ENCODE results near the gene SH3RF1. TPM values are rescaled to one million over a fixed set of nuclear protein-coding genes. Genes with fewer than 3 reads are reported as not detected.

Gene SH3RF1
- total RNA-seq, 1 experiment from 2014 or later: 15.3 TPM

- H3K4me1 ChIP-seq (ENCODE audit: insufficient read depth, low read length): no peaks in the 10 kb centered on the region
- peaks cover 0 to 3% of the 10 kb centered on the region in 2 experiments; a peak in 2 of 4 replicates for H3K4me1 Mint-ChIP-seq
- H3K79me2 ChIP-seq (ENCODE audit: insufficient read depth, low read length): no peaks in the 10 kb centered on the region
- H4K91ac ChIP-seq (ENCODE audit: insufficient read length, low read depth, low read length): no peak overlapping the region
- H3K9ac ChIP-seq (ENCODE audit: extremely low read depth, insufficient read length, low read length): no peak overlapping the region
- H3K27me3 ChIP-seq (ENCODE audit: insufficient read depth, low read length): no peaks in the 10 kb centered on the region
- H4K5ac ChIP-seq (ENCODE audit: insufficient read length, low read depth, low read length): no peak overlapping the region
- H3K9me3 Mint-ChIP-seq: no peaks in the 10 kb centered on the region
- H3K27ac ChIP-seq (ENCODE audit: insufficient read length, low read depth, low read length): no peak overlapping the region
- no peaks in the 10 kb centered on the region for H4K20me1 ChIP-seq (ENCODE audit: control insufficient read depth, insufficient read depth, insufficient read length)
- H3K4ac ChIP-seq (ENCODE audit: low read depth, low read length): no peak overlapping the region
- H2AK5ac ChIP-seq (ENCODE audit: insufficient read length, low read length): no peak overlapping the region
- H3K79me1 ChIP-seq (ENCODE audit: insufficient read depth, low read depth, low read length, poor library complexity, severe bottlenecking): no peaks in the 10 kb centered on the region
- no peak overlapping the region for H3T11ph ChIP-seq (ENCODE audit: low read length)
- no peak overlapping the region for H3K14ac ChIP-seq (ENCODE audit: insufficient read depth, low read length)
- H3K4me2 ChIP-seq (ENCODE audit: insufficient read depth, insufficient read length, low read length): no peak overlapping the region
- no peak overlapping the region for H3K18ac ChIP-seq (ENCODE audit: insufficient read length, low read depth, low read length)
- no peak overlapping the region for H2BK15ac ChIP-seq (ENCODE audit: low read depth, low read length)
- H4K8ac ChIP-seq (replicated peaks; ENCODE audit: insufficient read length, low read depth, low read length): no peak overlapping the region
- no peak overlapping the region for H3K4me3 Mint-ChIP-seq
- no peak overlapping the region for H2BK120ac ChIP-seq (ENCODE audit: low read depth, low read length, poor library complexity, severe bottlenecking)
- H3K36me3 Mint-ChIP-seq (ENCODE audit: insufficient read depth in 1 of 3, low read depth in 3 of 3): peaks cover 17 to 40% (median 31%) of the 10 kb centered on the region in 3 experiments; a peak in 6 of 7 replicates
- no peaks in the 10 kb centered on the region for H3K23me2 ChIP-seq (ENCODE audit: insufficient read length, low read depth, low read length, poor library complexity, severe bottlenecking)
- H2BK5ac ChIP-seq (ENCODE audit: insufficient read length, low read length): no peak overlapping the region
- H2AFZ ChIP-seq (ENCODE audit: low read length): no peak overlapping the region
- no peak for DNase-seq
- no peak overlapping the region for H3K27ac Mint-ChIP-seq
- no peak overlapping the region for H2BK12ac ChIP-seq (ENCODE audit: insufficient read length, low read depth, low read length)
- WGBS (ENCODE audit: extremely low coverage, insufficient read length, low lambda C conversion rate): no CpG with 5 or more reads among the region's 3 CpGs
- no peak overlapping the region for H2BK20ac ChIP-seq (ENCODE audit: low read depth, low read length, poor library complexity, severe bottlenecking)
- no peak overlapping the region for H3K56ac ChIP-seq (ENCODE audit: insufficient read length, low read depth, low read length)
- no peaks in the 10 kb centered on the region for H3K27me3 Mint-ChIP-seq (ENCODE audit: low read depth)
- no peak for TF ChIP-seq CTCF (conservative IDR thresholded peaks at IDR 0.05)
- H3K9me3 ChIP-seq (ENCODE audit: control insufficient read depth, low read depth, low read length): no peaks in the 10 kb centered on the region
- H3K23ac ChIP-seq (ENCODE audit: insufficient read length, low read depth, low read length): no peak overlapping the region
Observed at GRCh38 chr4:169133932-169134331, 136.8 kb downstream of the SH3RF1 start.

Data from H9 (cell line).